DMS114 treated with DMSO at 0.1 percent for 48 hours (cell line): ENCODE data around the gene PEX26.
"Not testable (repeated sequence)": the region's sequence is repeated elsewhere in the genome, so short reads cannot be mapped to it uniquely, and the experiment has no call there.

ENCODE experiments used
- DNase-seq: peaks from one replicate; lab custom pipeline; 2025; ENCODE audit not compliant: unreplicated experiment; lab: John Stamatoyannopoulos, UW

Gene PEX26

GRCh38 chr22:18093661-18094060 lies 15.9 kb downstream of the PEX26 start:
- DNase-seq = no peak

GRCh38 chr22:18095101-18095805 lies 17.5 kb downstream of the PEX26 start:
- no peak for DNase-seq

GRCh38 chr22:18096823-18097222 lies 19.0 kb downstream of the PEX26 start:
- no peak for DNase-seq

GRCh38 chr22:18100781-18101180 lies 23.0 kb downstream of the PEX26 start:
- no peak for DNase-seq

GRCh38 chr22:18101536-18101935 lies 23.7 kb downstream of the PEX26 start:
- DNase-seq = no peak

GRCh38 chr22:18103527-18104269 lies 25.9 kb downstream of the PEX26 start:
- no peak for DNase-seq

- DNase-seq = no peak
These were observed 26.8 kb downstream of the PEX26 start for GRCh38 chr22:18104566-18104965.

GRCh38 chr22:18105981-18106380 lies 28.2 kb downstream of the PEX26 start:
- not testable (repeated sequence) for DNase-seq

- DNase-seq = not testable (repeated sequence)
These were observed 29.0 kb downstream of the PEX26 start for GRCh38 chr22:18106550-18107341.

- DNase-seq = no peak
These were observed 30.4 kb downstream of the PEX26 start for GRCh38 chr22:18108187-18108586.

- no peak for DNase-seq
These were observed 31.8 kb downstream of the PEX26 start for GRCh38 chr22:18109410-18110193.

GRCh38 chr22:18110194-18110953 lies 32.6 kb downstream of the PEX26 start, which contains the start of gene TUBA8:
Gene TUBA8 (plus strand): TSS chr22:18110809. CDS start chr22:18110866, 57 bp downstream.
- no peak for DNase-seq

- no peak for DNase-seq
These were observed 33.4 kb downstream of the PEX26 start for GRCh38 chr22:18110954-18111758.

GRCh38 chr22:18111759-18112330 lies 34.1 kb downstream of the PEX26 start:
- DNase-seq = no peak

GRCh38 chr22:18112440-18112839 lies 34.6 kb downstream of the PEX26 start:
- no peak for DNase-seq

GRCh38 chr22:18113680-18114394 lies 36.0 kb downstream of the PEX26 start:
- no peak for DNase-seq

GRCh38 chr22:18114495-18114894 lies 36.7 kb downstream of the PEX26 start:
- DNase-seq = no peak

GRCh38 chr22:18114976-18115652 lies 37.3 kb downstream of the PEX26 start:
- DNase-seq = no peak
